Measurements from ENCODE around the gene DYRK1A.

- TF ChIP-seq EZH2 (optimal IDR thresholded peaks at IDR 0.05; ENCODE audit: low read depth, low read length) (no peak), CTCF (IDR thresholded peaks at IDR 0.05; ENCODE audit: low read length) (no peak), EZH2phosphoT487 (IDR thresholded peaks at IDR 0.05; ENCODE audit: low read length) (no peak)
Measured at GRCh38 chr21:37391666-37392065, 25.1 kb downstream of the DYRK1A start.

Measured in MM.1S (cell line).